ENCODE results near the gene DEK.

DNA sequence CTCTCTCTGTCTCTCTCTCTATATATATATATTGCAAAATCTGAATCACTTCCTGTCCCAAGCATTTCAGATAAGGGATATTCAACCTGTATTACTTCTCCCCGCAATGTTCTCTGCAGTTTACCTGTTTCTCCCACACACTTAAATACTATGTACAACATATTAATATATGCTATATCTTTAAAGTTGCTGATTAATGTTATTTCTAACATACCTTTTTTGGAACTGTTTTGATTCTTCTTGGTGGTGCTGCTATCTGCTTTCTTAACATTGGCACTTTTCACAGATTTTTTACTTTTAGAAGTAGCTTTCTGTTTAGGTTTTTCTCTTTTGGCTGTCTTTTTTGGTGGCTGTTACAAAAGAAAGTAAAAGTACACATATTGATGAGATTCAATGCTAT is 27.2 kb downstream of the DEK start:
- TF ChIP-seq ZNF274 (IDR thresholded peaks at IDR 0.05; ENCODE audit: low read depth, low read length) (no peak), YY1 (IDR thresholded peaks at IDR 0.05; ENCODE audit: insufficient read depth, insufficient read length) (no peak), SUZ12 (IDR thresholded peaks at IDR 0.05; ENCODE audit: extremely low read depth, insufficient read depth, insufficient read length) (no peak)

Data from NT2/D1 (cell line).